SKM-1 (cell line): Measurements from ENCODE around the gene NXPH1.

Experiments used
- DNase-seq: peaks from one replicate; lab custom pipeline; 2025; ENCODE audit not compliant: unreplicated experiment; lab: John Stamatoyannopoulos, UW

Gene NXPH1

GRCh38 chr7:8785081-8785480 lies 351.7 kb downstream of the NXPH1 start:
- no peak for DNase-seq

GRCh38 chr7:8800986-8801385 lies 367.6 kb downstream of the NXPH1 start:
- DNase-seq = no peak
